ENCODE data around the gene INSYN2A.
A peak's percentile ranks its signal among the peaks of the same experiment; 100 is the strongest.

The INSYN2A gene

DNA sequence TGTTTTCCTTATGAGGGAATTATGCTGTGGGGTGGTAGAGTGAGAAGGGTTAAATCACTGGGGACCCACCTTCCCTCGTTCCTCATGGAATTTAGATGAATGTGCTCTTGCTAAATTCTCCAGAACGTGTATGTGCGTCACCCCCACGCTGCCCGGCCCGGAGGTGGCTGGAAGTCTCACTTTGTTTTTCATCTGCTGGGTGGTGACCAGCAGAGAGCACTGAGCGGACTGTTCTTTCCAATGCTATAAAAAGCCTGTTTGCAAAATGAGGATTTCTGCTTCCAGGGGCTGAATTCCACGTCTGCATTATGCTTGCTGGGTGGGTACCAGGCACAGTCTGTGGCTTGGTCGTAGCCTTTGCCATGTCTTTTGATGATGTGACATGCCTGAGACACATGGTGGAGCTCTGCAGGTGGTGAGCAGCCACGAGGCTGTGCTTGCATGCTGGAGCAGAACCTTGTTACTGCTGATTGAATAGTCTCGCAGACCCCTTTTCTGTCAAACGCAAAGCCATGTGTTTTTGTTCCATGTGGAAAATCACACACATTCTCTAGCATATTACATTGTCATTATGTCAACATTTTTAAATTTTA, 31.9 kb upstream of the INSYN2A start:
- no peak for TF ChIP-seq CTCF (conservative IDR thresholded peaks at IDR 0.05; ENCODE audit: low read length)
- H3K4me3 ChIP-seq (ENCODE audit: low read length) = no peak overlapping the region
- DNase-seq (ENCODE audit: low read depth) = peak; percentile 35

- no peak for TF ChIP-seq CTCF (conservative IDR thresholded peaks at IDR 0.05; ENCODE audit: low read length)
- no peak overlapping the region for H3K4me3 ChIP-seq (ENCODE audit: low read length)
- no peak for DNase-seq (ENCODE audit: low read depth)
These were observed 31.3 kb upstream of the INSYN2A start for GRCh38 chr10:127227663-127228062.

DNA sequence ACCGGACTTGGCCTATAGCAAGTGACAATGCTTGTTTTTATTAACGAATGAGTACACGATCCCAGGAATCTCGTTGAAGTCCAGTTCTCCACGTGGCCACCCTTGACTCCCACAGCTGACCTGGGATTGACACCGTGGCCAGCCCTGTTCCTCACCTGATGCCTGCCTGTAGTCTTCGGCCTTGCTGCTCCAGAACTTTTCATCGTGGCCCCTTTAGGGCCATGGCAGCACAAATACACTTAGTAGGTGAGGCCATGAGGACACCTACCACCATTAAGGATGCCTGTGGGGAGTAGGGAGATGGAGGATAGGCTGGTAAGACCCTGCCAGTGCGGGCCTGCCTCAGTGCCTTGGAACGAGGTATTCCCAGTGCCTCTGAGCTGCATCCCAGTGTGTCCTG, 30.6 kb upstream of the INSYN2A start:
- H3K4me3 ChIP-seq (ENCODE audit: low read length) = no peak overlapping the region
- no peak for DNase-seq (ENCODE audit: low read depth)
- TF ChIP-seq CTCF (conservative IDR thresholded peaks at IDR 0.05; ENCODE audit: low read length) = no peak

DNA sequence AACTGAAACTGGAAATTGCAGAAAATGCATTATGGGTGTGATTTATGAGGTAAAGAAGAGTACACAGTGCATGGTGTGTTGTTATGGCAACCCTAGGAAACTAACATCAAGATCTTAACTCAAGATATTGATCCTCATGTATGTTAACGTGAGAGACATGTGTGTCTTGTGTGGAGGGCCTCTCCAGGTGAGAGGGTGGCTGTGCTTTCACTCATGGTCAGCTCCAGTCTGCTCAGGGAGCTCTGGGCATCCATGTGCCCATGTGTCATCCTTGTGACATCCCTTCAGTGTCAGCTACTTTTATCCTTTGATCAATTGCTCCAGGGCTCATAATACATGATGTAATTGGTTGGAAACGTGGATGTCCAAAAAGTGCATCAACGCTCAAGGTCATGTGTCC, 24.9 kb upstream of the INSYN2A start:
- no peak overlapping the region for H3K4me3 ChIP-seq (ENCODE audit: low read length)
- TF ChIP-seq CTCF (conservative IDR thresholded peaks at IDR 0.05; ENCODE audit: low read length) = no peak
- DNase-seq (ENCODE audit: low read depth) = no peak

DNA sequence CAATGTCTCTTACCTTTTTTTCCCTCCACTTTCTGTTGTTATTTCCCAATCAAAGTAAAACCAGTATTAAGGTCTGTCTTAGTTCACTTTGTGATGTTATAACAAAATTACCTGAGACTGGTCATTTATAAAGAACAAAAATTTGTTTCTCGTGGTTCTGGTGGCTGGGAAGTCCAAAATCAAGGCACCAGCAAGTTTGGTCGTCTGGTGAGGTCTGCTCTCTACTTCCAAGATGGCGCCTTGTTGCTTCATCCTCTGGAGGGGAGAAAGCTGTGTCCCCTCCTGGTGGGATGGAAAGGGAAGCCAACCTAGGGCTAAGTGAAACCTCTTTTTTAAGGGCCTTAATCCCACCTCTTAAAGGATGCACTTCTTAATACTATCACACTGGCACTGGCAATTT, 22.3 kb upstream of the INSYN2A start:
- TF ChIP-seq CTCF (conservative IDR thresholded peaks at IDR 0.05; ENCODE audit: low read length) = no peak
- no peak for DNase-seq (ENCODE audit: low read depth)
- H3K4me3 ChIP-seq (ENCODE audit: low read length) = no peak overlapping the region

DNA sequence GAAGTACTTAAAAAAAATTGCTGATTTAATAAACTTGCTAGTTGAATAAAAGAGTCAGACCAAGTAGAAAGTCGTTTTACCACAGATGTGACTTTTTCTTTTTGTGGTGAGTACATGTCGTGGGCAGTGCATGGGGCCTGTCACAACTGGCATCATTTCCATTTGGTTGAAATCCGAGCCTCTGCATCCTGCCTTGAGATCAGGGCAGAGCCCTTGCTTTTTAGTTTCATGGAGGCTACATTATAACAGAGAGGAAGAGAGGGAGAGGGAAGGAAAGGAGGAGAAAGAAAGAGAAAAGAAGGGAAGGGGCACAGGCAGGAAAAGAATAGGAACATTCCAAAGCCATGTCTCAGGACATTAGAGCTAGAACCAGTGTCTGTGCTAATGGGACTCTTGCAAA, 20.4 kb upstream of the INSYN2A start:
- DNase-seq (ENCODE audit: low read depth) = peak; percentile 29
- TF ChIP-seq CTCF (conservative IDR thresholded peaks at IDR 0.05; ENCODE audit: low read length) = no peak
- H3K4me3 ChIP-seq (ENCODE audit: low read length) = no peak overlapping the region

DNA sequence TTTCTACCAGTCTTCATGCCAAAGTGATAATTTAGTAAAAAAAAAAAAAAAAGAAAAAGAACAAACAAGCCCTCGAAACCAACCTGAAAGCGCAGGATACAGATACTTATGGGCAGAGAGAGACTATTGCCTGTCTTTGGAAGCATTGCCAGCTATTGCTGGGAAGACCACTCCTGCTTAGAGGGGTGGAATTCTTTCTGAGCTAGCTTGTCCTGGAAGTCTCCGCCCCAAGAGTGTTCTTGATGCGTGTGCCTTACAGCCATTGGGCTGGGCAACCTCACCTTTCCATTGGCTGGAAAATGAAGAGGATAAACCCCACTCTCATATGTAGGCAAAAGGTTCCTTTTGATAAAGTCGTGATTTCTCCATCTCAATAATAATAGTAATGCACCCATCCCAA, 19.9 kb upstream of the INSYN2A start:
- no peak overlapping the region for H3K4me3 ChIP-seq (ENCODE audit: low read length)
- DNase-seq (ENCODE audit: low read depth) = no peak
- TF ChIP-seq CTCF (conservative IDR thresholded peaks at IDR 0.05; ENCODE audit: low read length) = no peak
